Globus pallidus (tissue), 1 donor: ENCODE data around the gene TP53I11.

Experiments
- DNase-seq: peaks from one replicate; pipeline ENCODE4 v3.0.0-alpha.2; 2015; ENCODE audit warnings: low spot score

TP53I11 gene

DNA sequence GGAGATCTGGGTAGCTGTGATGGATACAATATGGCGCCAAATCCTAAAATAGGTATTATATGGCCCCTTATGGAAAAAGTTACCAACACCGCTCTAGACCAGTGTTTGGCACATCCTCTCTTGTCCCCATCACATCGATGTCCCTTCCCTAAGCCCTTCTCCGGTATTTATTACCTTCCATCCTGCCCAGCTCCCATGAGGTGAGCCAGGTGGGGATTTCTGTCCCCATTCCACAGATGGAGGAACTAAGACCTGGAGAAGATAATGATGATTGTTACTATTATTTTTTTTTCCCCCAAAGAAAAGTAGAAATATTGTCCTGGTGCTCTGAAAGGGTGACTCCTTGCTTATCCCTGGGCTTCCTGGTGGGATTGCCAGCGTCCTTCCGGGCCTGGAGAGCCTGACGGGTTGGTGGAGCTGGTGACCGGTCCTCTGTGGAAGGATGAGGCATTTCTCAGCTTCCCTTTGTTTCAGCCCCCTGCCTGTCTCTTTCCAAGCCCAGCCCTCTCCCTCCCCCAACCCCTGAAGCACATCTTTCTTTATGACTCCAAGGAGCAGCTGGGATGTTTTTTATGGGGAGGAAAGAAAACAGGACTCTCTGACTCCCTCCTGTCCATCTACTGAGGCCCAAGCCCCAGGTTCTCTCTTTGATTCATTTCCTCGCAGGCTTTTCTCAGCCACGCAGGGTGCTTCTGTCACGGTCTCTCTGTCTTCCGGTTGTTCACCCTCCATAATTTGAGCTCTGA lies 65.4 kb downstream of the TP53I11 start:
- DNase-seq: no peak

DNA sequence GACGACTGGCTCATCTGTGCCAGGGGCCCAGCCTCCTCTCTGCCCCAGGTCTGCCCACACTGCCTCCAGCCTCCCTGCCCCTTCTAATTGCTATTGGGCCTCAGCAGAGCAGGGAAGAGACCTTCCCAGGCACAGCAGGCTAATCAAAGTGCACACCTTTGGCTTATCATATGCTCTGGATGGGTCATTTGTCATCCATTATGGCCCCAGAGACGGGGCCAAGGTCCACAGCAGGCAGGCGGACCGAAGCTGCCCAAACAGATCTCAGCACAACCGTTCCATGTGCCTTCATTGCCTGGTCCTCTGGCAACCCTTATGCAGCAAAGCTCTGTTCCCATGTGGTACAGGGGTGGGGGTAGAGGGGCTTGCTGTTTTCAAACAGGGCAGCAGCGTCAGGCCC lies 66.6 kb downstream of the TP53I11 start:
- no peak for DNase-seq

DNA sequence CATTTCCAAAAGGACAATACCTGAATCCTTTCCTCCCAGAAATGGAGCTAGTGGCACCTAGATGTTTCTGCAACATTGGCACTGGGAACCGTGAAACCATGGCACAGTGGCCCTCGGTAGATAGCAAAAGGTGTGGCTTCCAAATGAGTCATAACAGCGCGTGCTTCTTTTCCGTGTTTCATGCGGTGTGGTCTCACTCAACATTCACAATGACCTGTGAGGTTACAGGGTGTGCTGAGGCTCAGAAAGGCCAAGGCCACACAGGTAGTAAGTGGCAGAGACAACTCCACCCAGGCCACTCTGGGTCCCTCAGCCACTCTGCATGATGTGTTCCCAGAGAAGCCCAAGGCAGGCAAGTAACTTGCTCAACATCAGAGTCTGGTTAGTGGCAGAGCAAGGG lies 67.4 kb downstream of the TP53I11 start:
- no peak for DNase-seq
